ENCODE results near the gene GPR21. TPM values are rescaled to one million over a fixed set of nuclear protein-coding genes. Genes with fewer than 3 reads are reported as not detected.

Gene GPR21
- total RNA-seq, 4 donors from 2014 or later, result 1.0 to 4.7 (median 1.0) TPM; not detected in 1

DNA sequence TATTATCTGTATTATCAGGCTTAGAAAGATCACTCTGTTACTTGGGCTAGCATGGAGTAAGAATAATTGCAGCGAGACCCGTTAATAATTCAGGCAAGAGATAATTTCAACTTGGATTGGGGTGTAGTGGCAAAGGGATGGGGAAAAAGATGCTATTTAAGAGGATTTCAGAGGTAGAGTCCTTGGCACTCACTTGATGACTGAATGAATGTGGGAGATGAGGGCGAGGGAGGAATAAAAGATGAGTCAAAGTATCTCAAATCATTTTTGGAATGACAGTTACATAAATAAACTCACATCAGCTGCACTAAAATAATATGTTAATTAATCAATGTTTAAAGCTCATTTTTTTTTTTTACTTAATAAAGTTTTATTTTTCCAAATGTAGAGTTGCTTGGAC, 4.5 kb upstream of the GPR21 start:
- no peaks in the 10 kb centered on the region for H3K27me3 ChIP-seq

DNA sequence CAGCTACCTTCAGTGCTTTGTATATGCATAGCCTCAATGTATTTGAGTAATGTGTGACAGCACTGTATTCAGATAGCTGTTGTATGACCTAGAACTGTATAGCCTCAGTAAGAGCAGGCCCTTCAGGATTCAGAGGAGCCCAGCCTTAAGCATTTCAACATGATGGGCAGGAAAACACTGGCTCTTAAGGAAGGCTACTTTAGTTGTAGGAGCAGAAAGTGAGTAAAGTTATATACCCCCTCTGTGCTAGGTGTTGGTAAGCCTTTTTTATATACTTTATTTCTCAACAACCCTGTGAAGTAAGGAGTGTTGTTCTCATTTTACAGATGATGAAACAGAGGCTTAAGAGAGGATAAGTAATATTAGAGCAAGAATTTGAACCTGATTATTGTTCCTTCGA, 1.5 kb upstream of the GPR21 start:
- DNase-seq (ENCODE audit: low spot score in 2 of 2), result no peak
- TF ChIP-seq EP300 (IDR thresholded peaks at IDR 0.05) (no peak), POLR2A (IDR thresholded peaks at IDR 0.05) (no peak), POLR2AphosphoS5 (IDR thresholded peaks at IDR 0.05) (no peak), CTCF (IDR thresholded peaks at IDR 0.05) (no peak)
- no peak overlapping the region for H3K4me3 ChIP-seq
- no peak overlapping the region for H3K27ac ChIP-seq
- H3K4me1 ChIP-seq, result no peaks in the 10 kb centered on the region
- no peaks in the 10 kb centered on the region for H3K9me3 ChIP-seq
- H3K27me3 ChIP-seq, result no peaks in the 10 kb centered on the region
- peaks cover 22% of the 10 kb centered on the region for H3K36me3 ChIP-seq
- WGBS, result 82% methylated on average over 1 of the region's 1 CpG

More for the DNA sequence above, 4.5 kb upstream of the GPR21 start:
- Histone ChIP-seq H3K4me3 (no peak overlapping the region), H3K27ac (no peak overlapping the region), H3K9me3 (no peaks in the 10 kb centered on the region), H3K4me1 (no peaks in the 10 kb centered on the region), H3K36me3 (peaks cover 19% of the 10 kb centered on the region)
- 96% methylated on average over 3 of the region's 3 CpGs for WGBS
- no peak for TF ChIP-seq POLR2A (IDR thresholded peaks at IDR 0.05)
- no peak for TF ChIP-seq CTCF (IDR thresholded peaks at IDR 0.05)
- no peak for TF ChIP-seq POLR2AphosphoS5 (IDR thresholded peaks at IDR 0.05)
- no peak for TF ChIP-seq EP300 (IDR thresholded peaks at IDR 0.05)
- no peak for DNase-seq (ENCODE audit: low spot score in 2 of 2)

DNA sequence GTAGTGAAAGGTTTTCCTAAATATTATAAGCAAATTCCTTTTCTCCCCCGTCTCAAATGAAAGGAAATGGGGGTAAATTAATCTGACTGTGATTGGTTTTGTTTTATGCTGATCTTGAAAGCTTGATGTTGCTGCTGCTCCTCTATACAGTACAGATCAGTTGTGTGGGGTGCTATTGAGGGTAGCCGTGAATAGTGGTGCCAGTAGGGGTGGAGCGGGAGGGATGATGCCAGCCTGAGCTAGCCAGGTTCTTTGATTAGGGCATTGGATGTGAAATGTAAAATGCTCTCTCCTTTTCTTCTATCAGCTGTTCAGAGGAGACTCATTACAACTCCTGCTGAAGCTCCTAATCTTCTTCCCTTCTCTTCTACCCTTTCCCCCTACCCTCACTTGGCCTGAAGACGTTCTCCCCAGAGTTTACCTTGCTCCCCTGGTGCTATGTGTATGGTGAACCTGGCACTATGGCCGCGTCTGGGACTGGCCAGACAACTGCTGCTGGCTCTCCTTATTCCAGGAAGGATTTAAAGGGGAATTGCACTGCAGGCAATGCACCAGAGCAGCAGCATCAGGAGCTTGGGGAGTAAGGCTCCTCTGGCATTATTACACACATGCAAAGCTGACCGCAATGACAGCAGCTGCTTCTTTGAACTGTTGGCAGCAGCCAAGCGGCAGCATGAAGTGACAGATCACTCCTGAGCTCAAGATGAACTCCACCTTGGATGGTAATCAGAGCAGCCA, 566 bp downstream of the GPR21 start:
- no peak for TF ChIP-seq POLR2A (IDR thresholded peaks at IDR 0.05)
- TF ChIP-seq CTCF (IDR thresholded peaks at IDR 0.05), result no peak
- no peak for TF ChIP-seq POLR2AphosphoS5 (IDR thresholded peaks at IDR 0.05)
- no peak for TF ChIP-seq EP300 (IDR thresholded peaks at IDR 0.05)
- H3K4me3 ChIP-seq, result no peak overlapping the region
- H3K27me3 ChIP-seq, result no peaks in the 10 kb centered on the region
- no peak for DNase-seq (ENCODE audit: low spot score in 2 of 2)
- H3K4me1 ChIP-seq, result peaks cover 1% of the 10 kb centered on the region
- peaks cover 16% of the 10 kb centered on the region for H3K36me3 ChIP-seq
- WGBS, result 57% methylated on average over 8 of the region's 8 CpGs
- H3K9me3 ChIP-seq, result no peaks in the 10 kb centered on the region
- no peak overlapping the region for H3K27ac ChIP-seq

DNA sequence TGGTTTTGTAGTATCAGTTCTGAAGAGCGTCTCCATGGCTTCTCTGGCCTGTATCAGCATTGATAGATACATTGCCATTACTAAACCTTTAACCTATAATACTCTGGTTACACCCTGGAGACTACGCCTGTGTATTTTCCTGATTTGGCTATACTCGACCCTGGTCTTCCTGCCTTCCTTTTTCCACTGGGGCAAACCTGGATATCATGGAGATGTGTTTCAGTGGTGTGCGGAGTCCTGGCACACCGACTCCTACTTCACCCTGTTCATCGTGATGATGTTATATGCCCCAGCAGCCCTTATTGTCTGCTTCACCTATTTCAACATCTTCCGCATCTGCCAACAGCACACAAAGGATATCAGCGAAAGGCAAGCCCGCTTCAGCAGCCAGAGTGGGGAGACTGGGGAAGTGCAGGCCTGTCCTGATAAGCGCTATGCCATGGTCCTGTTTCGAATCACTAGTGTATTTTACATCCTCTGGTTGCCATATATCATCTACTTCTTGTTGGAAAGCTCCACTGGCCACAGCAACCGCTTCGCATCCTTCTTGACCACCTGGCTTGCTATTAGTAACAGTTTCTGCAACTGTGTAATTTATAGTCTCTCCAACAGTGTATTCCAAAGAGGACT, 1.5 kb downstream of the GPR21 start:
- WGBS, result 92% methylated on average over 13 of the region's 13 CpGs
- peaks cover 13% of the 10 kb centered on the region for H3K36me3 ChIP-seq
- no peak overlapping the region for H3K27ac ChIP-seq
- H3K27me3 ChIP-seq, result no peaks in the 10 kb centered on the region
- no peaks in the 10 kb centered on the region for H3K9me3 ChIP-seq
- no peak overlapping the region for H3K4me3 ChIP-seq
- DNase-seq (ENCODE audit: low spot score in 2 of 2), result no peak
- H3K4me1 ChIP-seq, result peaks cover 7% of the 10 kb centered on the region
- TF ChIP-seq EP300 (IDR thresholded peaks at IDR 0.05), result no peak
- TF ChIP-seq POLR2AphosphoS5 (IDR thresholded peaks at IDR 0.05), result no peak
- TF ChIP-seq CTCF (IDR thresholded peaks at IDR 0.05), result no peak
- no peak for TF ChIP-seq POLR2A (IDR thresholded peaks at IDR 0.05)

DNA sequence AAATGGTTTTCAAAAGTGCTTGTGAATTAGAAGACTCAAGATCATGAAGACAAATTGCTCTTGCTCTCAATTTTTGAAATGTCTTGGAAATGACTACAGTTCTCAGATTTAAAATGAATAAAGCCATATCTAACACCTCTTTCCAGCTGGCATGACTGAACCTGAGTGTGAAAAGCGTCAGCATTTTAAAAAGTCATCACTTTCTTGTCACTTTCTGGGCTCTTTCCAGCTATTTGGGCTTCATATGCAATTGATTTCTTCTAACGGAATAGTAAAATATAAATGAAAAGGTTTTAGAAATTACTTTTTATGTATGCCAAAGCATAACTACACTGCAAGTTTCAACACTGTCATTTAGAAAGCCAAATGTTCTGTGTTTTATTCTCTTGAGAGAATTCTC, 2.3 kb downstream of the GPR21 start:
- TF ChIP-seq POLR2AphosphoS5 (IDR thresholded peaks at IDR 0.05) (no peak), CTCF (IDR thresholded peaks at IDR 0.05) (no peak), EP300 (IDR thresholded peaks at IDR 0.05) (no peak), POLR2A (IDR thresholded peaks at IDR 0.05) (no peak)
- peaks cover 7% of the 10 kb centered on the region for H3K4me1 ChIP-seq

More for the DNA sequence above, 2.3 kb downstream of the GPR21 start:
- DNase-seq (ENCODE audit: low spot score in 2 of 2), result no peak
- H3K36me3 ChIP-seq, result peaks cover 13% of the 10 kb centered on the region
- no peaks in the 10 kb centered on the region for H3K27me3 ChIP-seq
- H3K27ac ChIP-seq, result no peak overlapping the region
- 59% methylated on average over 2 of the region's 2 CpGs for WGBS
- no peak overlapping the region for H3K4me3 ChIP-seq
- no peaks in the 10 kb centered on the region for H3K9me3 ChIP-seq

Data from suprapubic skin (tissue), 4 donors.